HEK293T (cell line): ENCODE measurements around the gene PRR29.

Experiments
- ELF4 ChIP-seq: fragments of 450-650 bp; IDR thresholded peaks from 2 replicates; pipeline ENCODE4 v1.6.1; 2017; ENCODE audit warnings: antibody characterized with exemption
- SP1 ChIP-seq: fragments of 450-650 bp; IDR thresholded peaks from 2 replicates; pipeline ENCODE4 v1.6.1; 2017
- TARDBP ChIP-seq: fragments of 450-650 bp; IDR thresholded peaks from 2 replicates; pipeline ENCODE4 v1.6.1; 2016

GRCh38 chr17:64045176-64045575, 47.0 kb downstream of the PRR29 start:
- no peak for TF ChIP-seq TARDBP
- TF ChIP-seq SP1, result no peak
- TF ChIP-seq ELF4, result no peak
